Right lobe of liver (tissue), 4 donors: ENCODE data around the gene GALNS.

Source experiments
- POLR2A ChIP-seq: fragments of 450-650 bp; IDR thresholded peaks from one replicate; pipeline ENCODE4 v1.6.1; 2017; ENCODE audit warnings: antibody characterized with exemption, mild to moderate bottlenecking
- TF ChIP-seq, protein P1 (sequence below), 4 donors: fragments of 200-600 bp in 3 of 4; fragments of 450-650 bp in 1 of 4; IDR thresholded peaks; one replicate each; pipeline versions ENCODE4 v1.5.1 to v1.8.0; 2016 to 2022; ENCODE audit warnings: antibody characterized with exemption in 4 of 4, mild to moderate bottlenecking in 2 of 4
- donor health status: DM: no; HTN: no; CAD: no.
- donor health status: DM: no; HTN: no; CAD: no.
- donor health status: DM: no; HTN: yes; CAD: no.

DNA sequence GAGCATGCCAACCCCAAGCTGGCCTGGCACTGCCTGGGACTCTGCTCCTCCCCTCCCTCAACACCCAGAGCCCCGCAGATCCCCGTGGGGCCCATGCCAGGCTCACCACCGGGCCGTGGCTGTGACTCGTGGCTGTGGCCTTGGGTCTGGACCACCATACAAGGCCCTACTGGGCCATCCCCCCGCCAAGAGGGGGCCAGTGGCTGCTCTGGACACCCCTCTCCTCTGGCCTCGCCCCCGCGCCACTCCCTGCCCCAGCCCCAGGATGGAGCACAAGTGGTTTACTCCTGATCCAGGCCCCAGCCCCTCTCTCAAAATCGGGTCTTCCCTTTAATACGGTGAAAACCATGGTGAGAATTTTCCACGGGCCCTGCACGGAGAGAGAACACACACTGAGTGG lies 6.7 kb upstream of the GALNS start:
- TF ChIP-seq, protein P1, sequence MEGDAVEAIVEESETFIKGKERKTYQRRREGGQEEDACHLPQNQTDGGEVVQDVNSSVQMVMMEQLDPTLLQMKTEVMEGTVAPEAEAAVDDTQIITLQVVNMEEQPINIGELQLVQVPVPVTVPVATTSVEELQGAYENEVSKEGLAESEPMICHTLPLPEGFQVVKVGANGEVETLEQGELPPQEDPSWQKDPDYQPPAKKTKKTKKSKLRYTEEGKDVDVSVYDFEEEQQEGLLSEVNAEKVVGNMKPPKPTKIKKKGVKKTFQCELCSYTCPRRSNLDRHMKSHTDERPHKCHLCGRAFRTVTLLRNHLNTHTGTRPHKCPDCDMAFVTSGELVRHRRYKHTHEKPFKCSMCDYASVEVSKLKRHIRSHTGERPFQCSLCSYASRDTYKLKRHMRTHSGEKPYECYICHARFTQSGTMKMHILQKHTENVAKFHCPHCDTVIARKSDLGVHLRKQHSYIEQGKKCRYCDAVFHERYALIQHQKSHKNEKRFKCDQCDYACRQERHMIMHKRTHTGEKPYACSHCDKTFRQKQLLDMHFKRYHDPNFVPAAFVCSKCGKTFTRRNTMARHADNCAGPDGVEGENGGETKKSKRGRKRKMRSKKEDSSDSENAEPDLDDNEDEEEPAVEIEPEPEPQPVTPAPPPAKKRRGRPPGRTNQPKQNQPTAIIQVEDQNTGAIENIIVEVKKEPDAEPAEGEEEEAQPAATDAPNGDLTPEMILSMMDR (IDR thresholded peaks at IDR 0.05), result no peak
- no peak for TF ChIP-seq POLR2A
